Upper lobe of left lung (tissue), 6 donors: ENCODE results near the gene DSE. TPM values are rescaled to one million over a fixed set of nuclear protein-coding genes. Genes with fewer than 3 reads are reported as not detected.

Experiments
- ATAC-seq, 2 donors: fragments of 200-7000 bp; cut with Tn5 transposase; one replicate each; pipeline ENCODE4 v1.9.1; 2022; ENCODE audit warnings: mild to moderate bottlenecking in 2 of 2, moderate library complexity in 2 of 2; ENCODE audit not compliant: low FRiP score in 2 of 2
- DNase-seq, 2 donors: peaks; one replicate each; pipeline ENCODE4 v3.0.0-alpha.2; 2019 to 2020
- H3K27ac ChIP-seq, 4 donors: fragments of 200-600 bp; sonication (generic); one replicate each; pipeline ENCODE4 v1.5.1; 2016 to 2019
- H3K27me3 ChIP-seq, 4 donors: fragments of 200-600 bp; sonication (generic); one replicate each; pipeline ENCODE4 v1.5.1; 2017 to 2019
- H3K36me3 ChIP-seq, 4 donors: fragments of 200-600 bp; sonication (generic); one replicate each; pipeline ENCODE4 v1.5.1; 2016 to 2019
- H3K4me1 ChIP-seq, 4 donors: fragments of 200-600 bp; sonication (generic); one replicate each; pipeline ENCODE4 v1.5.1; 2018 to 2019
- H3K4me3 ChIP-seq, 4 donors: fragments of 200-600 bp; sonication (generic); one replicate each; pipeline ENCODE4 v1.5.1; 2017 to 2019; ENCODE audit warnings: mild to moderate bottlenecking in 2 of 4, moderate library complexity in 1 of 4
- H3K9me3 ChIP-seq, 4 donors: fragments of 200-600 bp; sonication (generic); one replicate each; pipeline ENCODE4 v1.5.1; 2018 to 2019
- EP300 ChIP-seq, 4 donors: sonication (generic); formaldehyde crosslinking; IDR thresholded peaks; one replicate each; pipeline ENCODE4 v1.5.1; 2017; ENCODE audit warnings: antibody characterized with exemption in 4 of 4, control low read depth in 2 of 4
- POLR2A ChIP-seq, 4 donors: fragments of 450-650 bp; IDR thresholded peaks; one replicate each; pipeline ENCODE4 v1.5.1; 2016 to 2017; ENCODE audit warnings: antibody characterized with exemption in 4 of 4, mild to moderate bottlenecking in 2 of 4
- POLR2AphosphoS5 ChIP-seq, 2 donors: sonication (generic); formaldehyde crosslinking; IDR thresholded peaks; one replicate each; pipeline ENCODE4 v1.5.1; 2017; ENCODE audit warnings: antibody characterized with exemption in 2 of 2
- WGBS, 2 donors: methylation state at CpG; one replicate each; pipeline ENCODE4 v1.1.5; 2017 to 2018; 5-methylcytosine and 5-hydroxymethylcytosine counted together
- total RNA-seq, 6 donors: library from RNA; depleted of rRNA in 4 of 6; stranded (reverse); fragments of >200 nt in 4 of 6; gene quantifications; one replicate each; pipeline versions ENCODE4 v1.1.0 to v1.2.1, GENCODE V29; 2016 to 2021
- TF ChIP-seq, protein P1 (sequence below), 6 experiments: fragments of 450-650 bp in 4 of 6; fragments of 200-600 bp in 2 of 6; sonication (generic) in 2 of 6; IDR thresholded peaks; one replicate each; pipeline ENCODE4 v1.5.1; 2016 to 2019; ENCODE audit warnings: antibody characterized with exemption in 6 of 6
- donor health status: DM: no; HTN: no; CAD: no; lungs with moderate emphysema.
- donor health status: DM: no; HTN: yes; CAD: no; lungs with severe emphysema.

The DSE gene
- total RNA-seq, 6 donors from 2014 or later = 20.1 to 68.1 (median 40.6) TPM

GRCh38 chr6:116392132-116393013 is 21.6 kb downstream of the DSE start:
- Histone ChIP-seq H3K36me3 (no peaks in the 10 kb centered on the region), H3K9me3 (no peaks in the 10 kb centered on the region), H3K4me1 (peaks cover 31 to 43% (median 38%) of the 10 kb centered on the region in 4 donors), H3K4me3 (no peak overlapping the region), H3K27me3 (no peaks in the 10 kb centered on the region), H3K27ac (peak overlapping the region; percentile 41 to 76 (median 62))
- no peak for DNase-seq
- peak in 1 of 2 donors; percentile 65 for ATAC-seq
- 63 to 77% methylated on average over 10 of the region's 10 CpGs for WGBS, 2 donors
- TF ChIP-seq, protein P1, sequence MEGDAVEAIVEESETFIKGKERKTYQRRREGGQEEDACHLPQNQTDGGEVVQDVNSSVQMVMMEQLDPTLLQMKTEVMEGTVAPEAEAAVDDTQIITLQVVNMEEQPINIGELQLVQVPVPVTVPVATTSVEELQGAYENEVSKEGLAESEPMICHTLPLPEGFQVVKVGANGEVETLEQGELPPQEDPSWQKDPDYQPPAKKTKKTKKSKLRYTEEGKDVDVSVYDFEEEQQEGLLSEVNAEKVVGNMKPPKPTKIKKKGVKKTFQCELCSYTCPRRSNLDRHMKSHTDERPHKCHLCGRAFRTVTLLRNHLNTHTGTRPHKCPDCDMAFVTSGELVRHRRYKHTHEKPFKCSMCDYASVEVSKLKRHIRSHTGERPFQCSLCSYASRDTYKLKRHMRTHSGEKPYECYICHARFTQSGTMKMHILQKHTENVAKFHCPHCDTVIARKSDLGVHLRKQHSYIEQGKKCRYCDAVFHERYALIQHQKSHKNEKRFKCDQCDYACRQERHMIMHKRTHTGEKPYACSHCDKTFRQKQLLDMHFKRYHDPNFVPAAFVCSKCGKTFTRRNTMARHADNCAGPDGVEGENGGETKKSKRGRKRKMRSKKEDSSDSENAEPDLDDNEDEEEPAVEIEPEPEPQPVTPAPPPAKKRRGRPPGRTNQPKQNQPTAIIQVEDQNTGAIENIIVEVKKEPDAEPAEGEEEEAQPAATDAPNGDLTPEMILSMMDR (IDR thresholded peaks at IDR 0.05) = no peak
- TF ChIP-seq POLR2A (IDR thresholded peaks at IDR 0.05) (peak in 1 of 4 donors; percentile 29), EP300 (IDR thresholded peaks at IDR 0.05) (peak in 3 of 4 donors; percentile 47 to 85 (median 60)), POLR2AphosphoS5 (IDR thresholded peaks at IDR 0.05) (peak in 1 of 2 donors; percentile 79)

GRCh38 chr6:116393430-116393829 is 22.7 kb downstream of the DSE start:
- Histone ChIP-seq H3K4me3 (no peak overlapping the region), H3K9me3 (no peaks in the 10 kb centered on the region), H3K27ac (peak overlapping the region; percentile 20 to 76 (median 53)), H3K36me3 (no peaks in the 10 kb centered on the region), H3K27me3 (no peaks in the 10 kb centered on the region), H3K4me1 (peaks cover 26 to 44% (median 34%) of the 10 kb centered on the region in 4 donors)
- DNase-seq = no peak
- ATAC-seq = peak in 1 of 2 donors; percentile 15
- TF ChIP-seq EP300 (IDR thresholded peaks at IDR 0.05) = no peak
- no peak for TF ChIP-seq POLR2AphosphoS5 (IDR thresholded peaks at IDR 0.05)
- TF ChIP-seq, protein P1 (IDR thresholded peaks at IDR 0.05) = no peak
- no peak for TF ChIP-seq POLR2A (IDR thresholded peaks at IDR 0.05)
- 24 to 34% methylated on average over 1 of the region's 1 CpG for WGBS, 2 donors

GRCh38 chr6:116395647-116396046 is 24.9 kb downstream of the DSE start:
- DNase-seq (no peak), ATAC-seq (no peak)
- Histone ChIP-seq H3K27ac (no peak overlapping the region), H3K9me3 (no peaks in the 10 kb centered on the region), H3K4me1 (peaks cover 17 to 31% (median 25%) of the 10 kb centered on the region in 4 donors), H3K4me3 (no peak overlapping the region), H3K27me3 (no peaks in the 10 kb centered on the region), H3K36me3 (peaks cover 0 to 5% (median 0%) of the 10 kb centered on the region in 4 donors)
- TF ChIP-seq POLR2AphosphoS5 (IDR thresholded peaks at IDR 0.05) (no peak), EP300 (IDR thresholded peaks at IDR 0.05) (no peak), POLR2A (IDR thresholded peaks at IDR 0.05) (no peak)
- TF ChIP-seq, protein P1 (IDR thresholded peaks at IDR 0.05) = no peak
- WGBS, 2 donors = 83 to 91% methylated on average over 3 of the region's 3 CpGs

GRCh38 chr6:116396441-116396840 is 25.7 kb downstream of the DSE start:
- no peak overlapping the region for H3K4me3 ChIP-seq
- peaks cover 0 to 5% (median 0%) of the 10 kb centered on the region in 4 donors for H3K36me3 ChIP-seq
- no peak overlapping the region for H3K27ac ChIP-seq
- H3K9me3 ChIP-seq = no peaks in the 10 kb centered on the region
- no peak for ATAC-seq
- WGBS, 2 donors = 82 to 86% methylated on average over 5 of the region's 5 CpGs
- no peaks in the 10 kb centered on the region for H3K27me3 ChIP-seq
- DNase-seq = no peak
- peaks cover 10 to 25% (median 19%) of the 10 kb centered on the region in 4 donors for H3K4me1 ChIP-seq
- TF ChIP-seq, protein P1 (IDR thresholded peaks at IDR 0.05) = no peak
- TF ChIP-seq POLR2A (IDR thresholded peaks at IDR 0.05) (no peak), POLR2AphosphoS5 (IDR thresholded peaks at IDR 0.05) (no peak), EP300 (IDR thresholded peaks at IDR 0.05) (no peak)
